Loucy (cell line): ENCODE data around the gene PIK3CA.
A peak's percentile ranks its signal among the peaks of the same experiment; 100 is the strongest.
"Not testable (repeated sequence)": the region's sequence is repeated elsewhere in the genome, so short reads cannot be mapped to it uniquely, and the experiment has no call there.

Experiments
- H2AFZ ChIP-seq: fragments of 200-600 bp; sonication (generic); 2 replicates; pipeline ENCODE4 v1.6.0; 2016; ENCODE audit warnings: antibody characterized with exemption, mild to moderate bottlenecking, low read length, moderate library complexity
- H3F3A ChIP-seq: fragments of 200-600 bp; 2 replicates; pipeline ENCODE4 v1.6.0; 2016; ENCODE audit warnings: antibody characterized with exemption, low read depth, mild to moderate bottlenecking
- H3K27me3 ChIP-seq: fragments of 200-600 bp; sonication (generic); 2 replicates; pipeline ENCODE4 v1.6.1; 2014; ENCODE audit warnings: low read length, mild to moderate bottlenecking; ENCODE audit not compliant: insufficient read depth, poor library complexity, severe bottlenecking
- H3K36me3 ChIP-seq: fragments of 200-600 bp; sonication (generic); 2 replicates; pipeline ENCODE4 v1.6.1; 2016; ENCODE audit warnings: low read length; ENCODE audit not compliant: insufficient read depth
- H3K4me1 ChIP-seq: fragments of 200-600 bp; sonication (generic); 2 replicates; pipeline ENCODE4 v1.5.1; 2014; ENCODE audit warnings: low read length, mild to moderate bottlenecking; ENCODE audit not compliant: insufficient read depth, poor library complexity, severe bottlenecking
- H3K4me2 ChIP-seq: fragments of 200-600 bp; sonication (generic); 2 replicates; pipeline ENCODE4 v1.6.0; 2014; ENCODE audit warnings: antibody characterized with exemption, low read length, low read depth, mild to moderate bottlenecking; ENCODE audit not compliant: poor library complexity, severe bottlenecking
- H3K4me3 ChIP-seq: fragments of 200-600 bp; sonication (generic); 2 replicates; pipeline ENCODE4 v1.5.1; 2014; ENCODE audit warnings: low read length, mild to moderate bottlenecking, mixed read lengths; ENCODE audit not compliant: poor library complexity, severe bottlenecking
- H3K79me2 ChIP-seq: fragments of 200-600 bp; sonication (generic); 2 replicates; pipeline ENCODE4 v1.6.1; 2014; ENCODE audit warnings: low read length; ENCODE audit not compliant: insufficient read depth
- H3K9ac ChIP-seq: fragments of 200-600 bp; sonication (generic); 2 replicates; pipeline ENCODE4 v1.6.0; 2014; ENCODE audit warnings: mild to moderate bottlenecking, low read depth, low read length, moderate library complexity; ENCODE audit not compliant: poor library complexity, severe bottlenecking
- H3K9me2 ChIP-seq: fragments of 200-600 bp; sonication (generic); replicated peaks from 2 replicates; pipeline ENCODE4 v1.6.1; 2016; ENCODE audit warnings: low read depth, low read length, mixed read lengths
- H3K9me3 ChIP-seq: fragments of 200-600 bp; sonication (generic); 2 replicates; pipeline ENCODE4 v1.6.1; 2014; ENCODE audit warnings: mild to moderate bottlenecking, antibody characterized with exemption, low read length, low read depth; ENCODE audit not compliant: insufficient read depth
- H4K20me1 ChIP-seq: fragments of 200-600 bp; sonication (generic); 2 replicates; pipeline ENCODE4 v1.6.0; 2014; ENCODE audit warnings: antibody characterized with exemption, low read length, mild to moderate bottlenecking; ENCODE audit not compliant: insufficient read depth, poor library complexity, severe bottlenecking
- CTCF ChIP-seq: fragments of 200-600 bp; sonication (generic); conservative IDR thresholded peaks from 2 replicates; pipeline ENCODE4 v1.5.1; 2014; ENCODE audit warnings: mild to moderate bottlenecking, antibody characterized with exemption, low read length
- EZH2phosphoT487 ChIP-seq: fragments of 200-600 bp; IDR thresholded peaks from 2 replicates; pipeline ENCODE4 v1.6.1; 2018; ENCODE audit warnings: antibody characterized with exemption, mild to moderate bottlenecking, moderate library complexity, borderline replicate concordance

Gene PIK3CA

GRCh38 chr3:179272385-179272784 is 124.2 kb downstream of the PIK3CA start:
- Histone ChIP-seq H3K9me2 (no peaks in the 10 kb centered on the region), H3K27me3 (no peaks in the 10 kb centered on the region), H3K4me1 (peaks cover 33% of the 10 kb centered on the region), H2AFZ (no peak overlapping the region), H4K20me1 (no peaks in the 10 kb centered on the region), H3K4me2 (no peak overlapping the region), H3K36me3 (no peaks in the 10 kb centered on the region), H3K79me2 (no peaks in the 10 kb centered on the region), H3K9me3 (no peaks in the 10 kb centered on the region), H3K9ac (no peak overlapping the region), H3K4me3 (no peak overlapping the region), H3F3A (no peaks in the 10 kb centered on the region; the same call in 1 of the 2 replicates)
- TF ChIP-seq CTCF, result peak; percentile 46
- no peak for TF ChIP-seq EZH2phosphoT487

- not testable (repeated sequence) for H3K9me3 ChIP-seq, H3K27me3 ChIP-seq, H3K9me2 ChIP-seq, H3K79me2 ChIP-seq, H3K4me3 ChIP-seq, H4K20me1 ChIP-seq, H3F3A ChIP-seq, H2AFZ ChIP-seq, H3K36me3 ChIP-seq, H3K9ac ChIP-seq, H3K4me2 ChIP-seq
- peaks cover 16% of the 10 kb centered on the region for H3K4me1 ChIP-seq
These were observed 126.3 kb downstream of the PIK3CA start for GRCh38 chr3:179274434-179274833.

- no peak overlapping the region for H3K9ac ChIP-seq
- no peak overlapping the region for H3K4me2 ChIP-seq
- H3K27me3 ChIP-seq, result no peaks in the 10 kb centered on the region
- H3K4me1 ChIP-seq, result no peaks in the 10 kb centered on the region
- no peaks in the 10 kb centered on the region for H3K9me3 ChIP-seq
- peak overlapping the region; percentile 73; the same call in 1 of the 2 replicates for H2AFZ ChIP-seq
- no peaks in the 10 kb centered on the region for H3K79me2 ChIP-seq
- H4K20me1 ChIP-seq, result no peaks in the 10 kb centered on the region
- no peaks in the 10 kb centered on the region for H3F3A ChIP-seq
- TF ChIP-seq CTCF (no peak), EZH2phosphoT487 (no peak)
- H3K4me3 ChIP-seq, result no peak overlapping the region
- no peaks in the 10 kb centered on the region for H3K9me2 ChIP-seq
- no peaks in the 10 kb centered on the region for H3K36me3 ChIP-seq
These were observed 127.8 kb downstream of the PIK3CA start for GRCh38 chr3:179276001-179276400.

- H2AFZ ChIP-seq, result no peak overlapping the region
- no peaks in the 10 kb centered on the region for H3K9me3 ChIP-seq
- H3K27me3 ChIP-seq, result no peaks in the 10 kb centered on the region
These were observed 128.6 kb downstream of the PIK3CA start for GRCh38 chr3:179276743-179277142.

More at GRCh38 chr3:179276743-179277142, 128.6 kb downstream of the PIK3CA start:
- H3K36me3 ChIP-seq, result no peaks in the 10 kb centered on the region
- TF ChIP-seq EZH2phosphoT487 (no peak), CTCF (no peak)
- no peaks in the 10 kb centered on the region for H3K4me1 ChIP-seq
- H3K9me2 ChIP-seq, result no peaks in the 10 kb centered on the region
- H3K4me3 ChIP-seq, result no peak overlapping the region
- H3K4me2 ChIP-seq, result no peak overlapping the region
- H4K20me1 ChIP-seq, result no peaks in the 10 kb centered on the region
- H3K9ac ChIP-seq, result no peak overlapping the region
- no peaks in the 10 kb centered on the region for H3F3A ChIP-seq
- H3K79me2 ChIP-seq, result no peaks in the 10 kb centered on the region
